ENCODE data around the gene MRPL45. TPM values are rescaled to one million over a fixed set of nuclear protein-coding genes. Genes with fewer than 3 reads are reported as not detected.

MRPL45 gene
- total RNA-seq, 4 donors from 2014 or later, result 23.1 to 32.4 (median 28.7) TPM

DNA sequence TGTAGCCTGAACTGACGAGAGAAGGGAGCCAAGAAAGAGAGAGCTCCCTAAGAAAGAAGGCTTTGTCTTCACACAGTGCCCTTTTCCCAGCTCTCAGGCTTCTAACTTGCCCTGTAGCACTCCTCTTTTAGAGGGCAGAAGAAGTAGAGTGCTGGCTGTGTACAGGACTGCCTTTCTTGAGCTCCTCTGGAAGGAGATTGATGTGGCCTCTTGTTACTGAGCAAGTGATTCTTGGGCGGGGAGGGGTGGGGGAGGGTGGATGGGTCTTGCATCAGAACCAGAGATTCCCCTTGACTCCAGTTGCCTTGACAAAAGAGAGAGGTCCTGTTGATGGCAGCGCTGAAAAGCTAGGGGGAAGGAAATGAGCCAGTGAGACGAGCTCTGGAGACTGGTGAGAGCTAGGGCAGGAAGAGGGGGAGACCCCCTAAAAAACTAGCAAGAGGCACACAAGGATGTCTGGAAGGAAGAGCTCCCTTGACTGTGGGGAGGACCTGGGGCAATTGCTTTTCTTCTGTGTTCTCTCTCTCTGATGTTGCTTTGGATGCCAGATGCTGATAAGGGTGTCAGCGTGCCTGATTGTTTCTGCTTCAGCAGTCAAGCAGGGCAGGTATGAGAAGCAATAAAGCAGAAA lies 28.4 kb downstream of the MRPL45 start:
- no peak for ATAC-seq
- TF ChIP-seq POLR2AphosphoS5 (IDR thresholded peaks at IDR 0.05), result no peak
- TF ChIP-seq, protein P1, sequence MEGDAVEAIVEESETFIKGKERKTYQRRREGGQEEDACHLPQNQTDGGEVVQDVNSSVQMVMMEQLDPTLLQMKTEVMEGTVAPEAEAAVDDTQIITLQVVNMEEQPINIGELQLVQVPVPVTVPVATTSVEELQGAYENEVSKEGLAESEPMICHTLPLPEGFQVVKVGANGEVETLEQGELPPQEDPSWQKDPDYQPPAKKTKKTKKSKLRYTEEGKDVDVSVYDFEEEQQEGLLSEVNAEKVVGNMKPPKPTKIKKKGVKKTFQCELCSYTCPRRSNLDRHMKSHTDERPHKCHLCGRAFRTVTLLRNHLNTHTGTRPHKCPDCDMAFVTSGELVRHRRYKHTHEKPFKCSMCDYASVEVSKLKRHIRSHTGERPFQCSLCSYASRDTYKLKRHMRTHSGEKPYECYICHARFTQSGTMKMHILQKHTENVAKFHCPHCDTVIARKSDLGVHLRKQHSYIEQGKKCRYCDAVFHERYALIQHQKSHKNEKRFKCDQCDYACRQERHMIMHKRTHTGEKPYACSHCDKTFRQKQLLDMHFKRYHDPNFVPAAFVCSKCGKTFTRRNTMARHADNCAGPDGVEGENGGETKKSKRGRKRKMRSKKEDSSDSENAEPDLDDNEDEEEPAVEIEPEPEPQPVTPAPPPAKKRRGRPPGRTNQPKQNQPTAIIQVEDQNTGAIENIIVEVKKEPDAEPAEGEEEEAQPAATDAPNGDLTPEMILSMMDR (IDR thresholded peaks at IDR 0.05), result no peak
- no peak for TF ChIP-seq POLR2A (IDR thresholded peaks at IDR 0.05)
- no peak for TF ChIP-seq EP300 (IDR thresholded peaks at IDR 0.05)
- peaks cover 11% of the 10 kb centered on the region for H3K27me3 ChIP-seq
- H3K9me3 ChIP-seq, result no peaks in the 10 kb centered on the region
- no peak overlapping the region for H3K4me3 ChIP-seq
- H3K4me1 ChIP-seq, result peaks cover 0 to 21% (median 4%) of the 10 kb centered on the region in 3 donors
- WGBS, 2 donors (ENCODE audit: low coverage in 1 of 2), result 40 to 70% methylated on average over 3 to 5 of the region's 5 CpGs
- H3K27ac ChIP-seq, result peak overlapping the region in 1 of 4 donors; percentile 25
- peaks cover 0 to 39% of the 10 kb centered on the region in 2 donors for H3K36me3 ChIP-seq

DNA sequence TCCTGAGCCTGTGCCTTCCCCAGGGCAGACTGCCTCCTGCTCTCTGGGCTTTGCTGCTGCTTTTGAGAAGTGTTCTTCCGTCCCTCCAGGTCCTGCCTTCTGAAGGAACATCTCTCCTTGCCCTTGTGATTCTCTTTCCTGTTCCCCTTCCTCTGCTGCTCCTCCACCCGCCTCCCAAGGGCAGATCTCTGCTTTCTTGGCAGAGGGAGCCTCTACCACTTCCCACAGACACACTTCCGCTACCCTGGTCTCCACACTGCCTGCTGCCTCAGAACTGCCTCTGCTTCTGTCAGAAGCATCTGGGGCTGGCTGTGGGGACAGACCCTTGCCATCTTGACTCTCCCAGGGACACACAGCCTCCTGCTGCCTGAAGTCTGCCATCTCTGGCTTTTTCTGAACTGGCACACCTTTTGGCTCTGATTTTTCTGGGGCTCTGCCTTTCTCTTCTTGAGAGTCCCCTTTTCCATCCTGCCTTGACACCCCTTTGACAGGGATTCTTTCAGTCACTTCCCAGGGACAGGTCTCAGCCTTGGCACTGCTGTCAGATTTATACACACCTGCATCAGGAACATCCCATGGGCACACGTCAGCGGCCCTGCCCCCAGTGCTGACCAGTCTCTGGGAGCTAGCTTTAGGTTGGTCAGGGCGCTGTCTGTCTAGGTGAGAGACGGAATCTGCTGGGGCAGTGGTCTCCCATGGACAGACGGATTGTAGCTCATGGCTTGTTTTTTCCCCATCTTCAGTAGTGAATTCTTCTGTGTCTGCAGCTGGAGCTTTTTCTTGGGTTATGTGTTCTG lies 30.2 kb downstream of the MRPL45 start:
- ATAC-seq, result peak; percentile 40
- peak overlapping the region in 2 of 4 donors; percentile 2 to 25 for H3K27ac ChIP-seq
- 69 to 73% methylated on average over 5 to 7 of the region's 8 CpGs for WGBS, 2 donors (ENCODE audit: low coverage in 1 of 2)

DNA sequence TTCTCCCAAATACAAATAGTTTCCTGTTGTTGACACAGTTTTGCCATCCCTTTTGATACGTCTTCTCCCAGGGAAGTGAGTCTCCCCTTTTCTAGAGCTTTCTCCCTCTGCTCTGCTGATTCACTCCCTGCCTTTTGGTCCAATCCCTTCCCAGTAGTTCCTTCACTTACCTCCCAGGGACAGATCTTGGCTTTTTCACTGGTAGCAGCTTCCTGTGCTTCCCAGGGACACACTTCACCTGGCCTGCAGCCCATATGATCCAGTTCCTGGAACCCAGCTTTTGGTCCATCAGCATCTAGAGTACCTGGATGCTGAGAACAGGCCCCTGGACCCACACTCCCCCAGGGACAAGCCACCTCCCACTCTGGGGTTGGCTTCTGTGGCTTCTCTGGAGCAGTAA lies 31.0 kb downstream of the MRPL45 start:
- TF ChIP-seq, protein P1 (IDR thresholded peaks at IDR 0.05), result no peak
- no peak for TF ChIP-seq EP300 (IDR thresholded peaks at IDR 0.05)
- no peak for TF ChIP-seq POLR2AphosphoS5 (IDR thresholded peaks at IDR 0.05)
- TF ChIP-seq POLR2A (IDR thresholded peaks at IDR 0.05), result no peak
- Histone ChIP-seq H3K9me3 (no peaks in the 10 kb centered on the region), H3K27ac (no peak overlapping the region), H3K4me3 (no peak overlapping the region), H3K36me3 (peaks cover 0 to 13% of the 10 kb centered on the region in 2 donors), H3K27me3 (peaks cover 37% of the 10 kb centered on the region), H3K4me1 (peaks cover 0 to 21% (median 4%) of the 10 kb centered on the region in 3 donors)
- WGBS, 2 donors (ENCODE audit: low coverage in 1 of 2), result 50 to 80% methylated on average over 1 of the region's 1 CpG
- ATAC-seq, result no peak

More for the DNA sequence above, 30.2 kb downstream of the MRPL45 start:
- Histone ChIP-seq H3K4me3 (no peak overlapping the region), H3K36me3 (peaks cover 0 to 20% of the 10 kb centered on the region in 2 donors), H3K4me1 (peaks cover 0 to 21% (median 4%) of the 10 kb centered on the region in 3 donors), H3K27me3 (peaks cover 29% of the 10 kb centered on the region), H3K9me3 (no peaks in the 10 kb centered on the region)
- no peak for TF ChIP-seq EP300 (IDR thresholded peaks at IDR 0.05)
- TF ChIP-seq, protein P1 (IDR thresholded peaks at IDR 0.05), result no peak

DNA sequence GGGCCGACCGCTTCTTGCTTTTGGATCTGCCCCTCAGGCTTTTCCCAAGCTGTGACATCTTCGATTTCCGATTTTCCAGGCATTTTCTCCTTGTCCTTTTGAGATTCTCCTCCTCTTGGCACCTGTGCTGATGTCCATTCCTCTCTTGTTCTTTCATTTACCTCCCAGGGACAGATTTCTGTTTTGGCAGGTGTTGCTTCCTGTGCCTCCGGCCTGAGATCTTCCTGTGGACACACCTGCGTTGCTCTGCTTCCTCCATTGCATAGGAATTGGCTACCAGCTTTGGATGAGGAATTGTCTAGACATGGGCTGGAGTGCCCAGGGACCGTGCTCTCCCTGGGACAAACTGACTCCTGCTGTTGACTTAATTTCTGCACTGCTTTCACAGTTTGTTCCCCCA lies 31.7 kb downstream of the MRPL45 start:
- Histone ChIP-seq H3K27ac (no peak overlapping the region), H3K4me1 (peaks cover 0 to 21% (median 4%) of the 10 kb centered on the region in 3 donors), H3K4me3 (no peak overlapping the region), H3K27me3 (peaks cover 44% of the 10 kb centered on the region), H3K36me3 (peaks cover 0 to 6% of the 10 kb centered on the region in 2 donors), H3K9me3 (no peaks in the 10 kb centered on the region)
- no peak for ATAC-seq
- 68 to 92% methylated on average over 2 to 7 of the region's 7 CpGs for WGBS, 2 donors (ENCODE audit: low coverage in 1 of 2)
- TF ChIP-seq POLR2AphosphoS5 (IDR thresholded peaks at IDR 0.05), result no peak
- TF ChIP-seq, protein P1 (IDR thresholded peaks at IDR 0.05), result no peak
- TF ChIP-seq POLR2A (IDR thresholded peaks at IDR 0.05), result no peak
- no peak for TF ChIP-seq EP300 (IDR thresholded peaks at IDR 0.05)
